Colonic mucosa (tissue), 4 donors: ENCODE results near the gene FXYD4. TPM values are rescaled to one million over a fixed set of nuclear protein-coding genes. Genes with fewer than 3 reads are reported as not detected.

ENCODE experiments used
- DNase-seq: peaks from one replicate; pipeline ENCODE4 v3.0.0-alpha.2; 2020
- H3K27ac ChIP-seq: fragments of 200-600 bp; one replicate; pipeline ENCODE4 v1.8.0; 2021
- H3K27me3 ChIP-seq: fragments of 200-600 bp; one replicate; pipeline ENCODE4 v1.8.0; 2021
- H3K36me3 ChIP-seq: fragments of 200-600 bp; one replicate; pipeline ENCODE4 v1.8.0; 2021
- H3K4me1 ChIP-seq: fragments of 200-600 bp; one replicate; pipeline ENCODE4 v1.8.0; 2021; ENCODE audit warnings: mild to moderate bottlenecking
- H3K4me3 ChIP-seq: fragments of 200-600 bp; one replicate; pipeline ENCODE4 v1.8.0; 2021
- H3K9ac ChIP-seq, 2 donors: one replicate each; pipeline ENCODE4 v1.7.0; 2013; ENCODE audit warnings: control low read depth in 2 of 2, low read depth in 2 of 2, low read length in 2 of 2
- H3K9me3 ChIP-seq: fragments of 200-600 bp; one replicate; pipeline ENCODE4 v1.8.0; 2021
- intact Hi-C: fragments of 100-400 bp; cut with DNase I; formaldehyde crosslinking; loops from one replicate; pipeline ENCODE4 v1.14.1; 2022
- total RNA-seq, 2 donors: library from RNA; stranded (reverse); fragmentation: NEBNext Ultra II Directional in 1 of 2; extraction: Animal tissue kit (Norgen Biotek cat#: 25700) in 1 of 2; gene quantifications; one replicate each; pipeline ENCODE4 v1.2.1, GENCODE V29; 2021
- TF ChIP-seq, protein P1 (sequence below): fragments of 200-600 bp; IDR thresholded peaks from one replicate; pipeline ENCODE4 v1.8.0; 2022; ENCODE audit warnings: antibody characterized with exemption, mild to moderate bottlenecking
- donor health status: healthy.
- donor health status: DM: no; HTN: no; CAD: no.
- donor health status: DM: no; HTN: no; CAD: no.

The FXYD4 gene
- total RNA-seq, 2 donors from 2014 or later, result 0.98 TPM; not detected in 1

DNA sequence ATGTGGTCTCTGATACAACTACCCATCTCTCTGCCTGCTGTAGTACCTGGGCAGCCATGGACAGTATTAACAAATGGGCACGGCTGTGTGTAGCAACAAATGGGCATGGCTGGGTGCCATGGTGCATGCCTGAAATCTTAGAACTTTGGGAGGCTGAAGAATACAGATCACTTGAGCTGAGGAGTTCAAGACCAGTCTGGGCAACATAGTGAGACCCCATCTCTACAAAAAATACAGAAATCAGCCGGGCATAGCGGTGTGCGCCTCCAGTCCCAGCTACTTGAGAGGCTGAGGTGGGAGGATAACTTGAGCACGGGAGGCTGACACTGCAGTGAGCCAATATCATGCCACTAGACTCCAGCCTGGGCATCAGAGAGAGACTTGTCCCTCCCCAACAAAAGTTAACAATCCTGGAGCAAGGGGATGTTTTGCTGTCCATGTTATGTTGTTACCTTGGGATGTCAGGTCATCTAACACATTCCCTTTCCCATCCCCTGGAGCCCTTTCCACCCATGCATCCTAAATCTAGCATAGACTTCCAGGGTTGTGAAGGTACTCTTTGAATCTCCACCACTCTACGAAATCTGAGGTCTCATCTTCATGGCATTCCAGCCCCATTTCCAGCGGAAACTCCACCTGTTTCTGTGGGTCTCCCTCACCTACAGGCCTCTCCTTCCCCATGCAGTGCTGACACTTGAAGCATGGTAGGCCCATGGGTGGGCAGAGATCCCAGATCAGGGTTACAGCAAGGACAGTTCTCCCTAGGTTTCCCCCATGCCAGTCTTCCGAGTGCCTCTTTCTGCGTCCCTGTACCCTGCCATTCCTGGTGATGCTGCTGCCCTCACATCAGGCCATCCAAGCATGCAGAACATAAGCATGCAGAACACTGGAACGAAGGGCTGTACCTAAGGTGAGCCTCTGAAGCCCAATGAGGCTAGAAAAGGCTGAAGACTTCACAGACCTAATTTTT lies 13.1 kb downstream of the FXYD4 start:
- no peaks in the 10 kb centered on the region for H3K27me3 ChIP-seq
- intact Hi-C loops, result no loop called here
- no peak overlapping the region for H3K4me3 ChIP-seq
- H3K4me1 ChIP-seq, result peaks cover 6% of the 10 kb centered on the region
- TF ChIP-seq, protein P1, sequence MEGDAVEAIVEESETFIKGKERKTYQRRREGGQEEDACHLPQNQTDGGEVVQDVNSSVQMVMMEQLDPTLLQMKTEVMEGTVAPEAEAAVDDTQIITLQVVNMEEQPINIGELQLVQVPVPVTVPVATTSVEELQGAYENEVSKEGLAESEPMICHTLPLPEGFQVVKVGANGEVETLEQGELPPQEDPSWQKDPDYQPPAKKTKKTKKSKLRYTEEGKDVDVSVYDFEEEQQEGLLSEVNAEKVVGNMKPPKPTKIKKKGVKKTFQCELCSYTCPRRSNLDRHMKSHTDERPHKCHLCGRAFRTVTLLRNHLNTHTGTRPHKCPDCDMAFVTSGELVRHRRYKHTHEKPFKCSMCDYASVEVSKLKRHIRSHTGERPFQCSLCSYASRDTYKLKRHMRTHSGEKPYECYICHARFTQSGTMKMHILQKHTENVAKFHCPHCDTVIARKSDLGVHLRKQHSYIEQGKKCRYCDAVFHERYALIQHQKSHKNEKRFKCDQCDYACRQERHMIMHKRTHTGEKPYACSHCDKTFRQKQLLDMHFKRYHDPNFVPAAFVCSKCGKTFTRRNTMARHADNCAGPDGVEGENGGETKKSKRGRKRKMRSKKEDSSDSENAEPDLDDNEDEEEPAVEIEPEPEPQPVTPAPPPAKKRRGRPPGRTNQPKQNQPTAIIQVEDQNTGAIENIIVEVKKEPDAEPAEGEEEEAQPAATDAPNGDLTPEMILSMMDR, result no peak
- no peak overlapping the region for H3K9ac ChIP-seq
- H3K27ac ChIP-seq, result no peak overlapping the region
- DNase-seq, result no peak
- H3K36me3 ChIP-seq, result peaks cover 27% of the 10 kb centered on the region
- H3K9me3 ChIP-seq, result no peaks in the 10 kb centered on the region

DNA sequence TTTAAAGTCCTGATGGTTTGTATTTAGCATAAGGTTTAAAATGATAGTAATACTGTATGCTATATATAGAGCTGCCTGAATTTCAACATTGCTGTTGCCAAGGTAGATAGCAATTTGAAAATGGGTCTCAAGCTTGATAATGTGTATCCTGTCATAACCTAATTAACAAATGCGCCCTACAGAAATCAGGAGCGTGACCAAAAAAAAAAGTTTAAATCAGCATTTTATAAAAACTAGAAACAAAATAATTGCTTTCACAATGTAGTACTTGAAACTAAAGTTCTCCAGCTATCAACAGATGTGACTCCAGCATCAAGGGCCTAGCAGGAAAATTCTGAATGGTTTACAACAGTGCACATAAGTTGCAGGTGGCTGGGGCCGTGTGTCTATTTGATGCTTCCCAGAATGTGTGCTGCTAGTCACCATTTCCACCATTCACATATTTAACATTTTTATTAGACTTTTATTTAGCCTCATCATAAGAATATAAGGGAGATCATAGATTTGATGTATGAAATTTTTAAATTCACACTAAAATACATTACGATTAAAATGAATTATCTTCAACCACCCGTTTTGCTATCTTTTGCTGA lies 14.1 kb downstream of the FXYD4 start:
- H3K27me3 ChIP-seq, result no peaks in the 10 kb centered on the region
- H3K4me1 ChIP-seq, result peaks cover 9% of the 10 kb centered on the region
- no peak for DNase-seq
- intact Hi-C loops, result no loop called here
- H3K9me3 ChIP-seq, result no peaks in the 10 kb centered on the region
- H3K27ac ChIP-seq, result no peak overlapping the region
- TF ChIP-seq, protein P1, result no peak
- peaks cover 30% of the 10 kb centered on the region for H3K36me3 ChIP-seq
- H3K9ac ChIP-seq, result no peak overlapping the region
- no peak overlapping the region for H3K4me3 ChIP-seq

DNA sequence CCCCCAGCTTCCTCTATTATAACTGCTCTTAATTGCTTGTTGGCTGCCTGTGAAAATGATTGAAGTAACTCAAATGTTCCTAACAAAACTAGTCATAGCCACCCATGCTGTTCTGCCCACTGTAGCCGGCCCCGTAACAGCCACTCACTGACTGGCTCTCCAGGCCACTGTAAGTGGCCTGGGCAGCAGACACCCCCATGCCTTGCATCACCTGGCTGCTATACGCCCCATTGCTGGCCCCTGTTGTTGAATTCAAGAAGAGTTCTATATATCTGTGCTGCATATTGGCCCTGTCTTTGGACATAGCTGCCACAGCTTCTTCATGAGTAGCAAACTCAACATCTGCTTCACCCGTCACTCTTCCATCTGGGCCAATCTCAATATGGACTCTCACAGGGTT lies 15.1 kb downstream of the FXYD4 start:
- Histone ChIP-seq H3K4me1 (peaks cover 9% of the 10 kb centered on the region), H3K36me3 (peaks cover 40% of the 10 kb centered on the region), H3K27me3 (no peaks in the 10 kb centered on the region), H3K9ac (no peak overlapping the region), H3K4me3 (no peak overlapping the region), H3K27ac (no peak overlapping the region), H3K9me3 (no peaks in the 10 kb centered on the region)
- TF ChIP-seq, protein P1, result no peak
- DNase-seq, result no peak
- intact Hi-C loops, result no loop called here

DNA sequence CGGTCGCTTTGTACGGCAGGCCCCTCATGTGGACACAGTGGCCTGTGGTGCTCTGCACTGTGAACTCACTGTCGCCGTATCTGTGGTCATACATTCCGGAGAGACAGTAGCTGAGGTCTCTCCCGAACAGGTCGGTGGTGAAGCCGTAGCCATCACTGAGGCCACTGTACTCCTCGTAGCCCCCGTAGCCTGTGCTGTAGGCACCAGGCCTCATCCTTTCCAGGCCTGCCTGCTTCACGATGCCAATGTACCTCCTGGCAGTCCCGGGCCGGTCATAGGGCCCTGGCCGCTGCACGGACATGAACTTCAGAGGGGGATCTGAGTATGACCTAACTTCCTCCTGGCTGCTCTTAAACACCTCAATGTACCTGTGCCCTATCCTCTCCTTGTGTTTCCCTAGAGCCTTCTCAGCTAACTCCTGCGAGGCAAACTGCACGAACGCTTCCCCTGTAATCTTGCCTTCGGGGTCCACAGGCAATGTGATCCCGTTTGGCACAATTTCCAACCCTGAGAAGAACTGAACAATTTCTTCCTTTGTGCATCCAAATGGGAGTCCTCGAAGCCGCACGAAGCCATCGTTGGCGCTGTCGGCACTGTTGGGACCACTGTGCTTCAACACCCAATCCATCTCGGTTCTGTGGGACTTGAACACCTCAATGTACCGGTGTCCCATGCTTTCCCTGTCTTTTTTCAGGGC lies 15.7 kb downstream of the FXYD4 start:
- no peak for DNase-seq
- Histone ChIP-seq H3K27ac (no peak overlapping the region), H3K4me1 (peaks cover 9% of the 10 kb centered on the region), H3K27me3 (no peaks in the 10 kb centered on the region), H3K9me3 (no peaks in the 10 kb centered on the region), H3K36me3 (peaks cover 46% of the 10 kb centered on the region), H3K9ac (no peak overlapping the region), H3K4me3 (no peak overlapping the region)
- intact Hi-C loops, result no loop called here
- TF ChIP-seq, protein P1, result no peak

DNA sequence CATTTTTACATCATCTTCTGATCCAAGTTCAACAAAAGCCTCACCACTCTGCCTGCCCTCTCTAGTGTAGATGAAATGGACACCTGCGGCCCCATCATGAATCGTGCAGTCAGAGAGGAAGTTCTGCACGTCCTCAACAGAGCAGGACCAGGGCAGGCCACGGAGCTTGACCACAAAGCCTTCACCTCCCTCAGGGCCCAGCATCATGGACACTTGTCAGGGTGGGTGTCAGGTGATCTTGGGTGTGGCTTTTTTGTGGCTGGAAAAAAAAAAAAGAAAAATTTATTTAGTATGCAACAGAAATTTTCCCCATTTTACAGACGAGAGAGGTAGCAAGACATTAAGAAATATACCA lies 16.2 kb downstream of the FXYD4 start:
- Histone ChIP-seq H3K4me3 (no peak overlapping the region), H3K9ac (no peak overlapping the region), H3K36me3 (peaks cover 50% of the 10 kb centered on the region), H3K9me3 (no peaks in the 10 kb centered on the region), H3K4me1 (peaks cover 9% of the 10 kb centered on the region), H3K27ac (no peak overlapping the region), H3K27me3 (no peaks in the 10 kb centered on the region)
- intact Hi-C loops, result no loop called here
- DNase-seq, result no peak
- TF ChIP-seq, protein P1, result no peak
